Iris pigment epithelial cell (primary cell): ENCODE measurements around the gene NECTIN2.

ENCODE experiments used
- DNase-seq: peaks from one replicate; pipeline ENCODE4 v3.0.0-alpha.2; 2011; ENCODE audit warnings: low read depth

The NECTIN2 gene

GRCh38 chr19:44845612-44846454 lies at the start of gene NECTIN2:
Gene NECTIN2, plus strand, starts transcription at chr19:44846297. Its CDS starts 229 bp downstream, at chr19:44846526.
- peak; percentile 97 for DNase-seq

- DNase-seq = peak; percentile 40
Measured at GRCh38 chr19:44796701-44797115, 49.4 kb upstream of the NECTIN2 start.

- DNase-seq = no peak
Measured at GRCh38 chr19:44799627-44800346, 46.3 kb upstream of the NECTIN2 start.

GRCh38 chr19:44800461-44800860 lies 45.6 kb upstream of the NECTIN2 start:
- DNase-seq = peak; percentile 60

- no peak for DNase-seq
Measured at GRCh38 chr19:44803442-44804428, 42.4 kb upstream of the NECTIN2 start.

GRCh38 chr19:44806291-44806690 lies 39.8 kb upstream of the NECTIN2 start:
- DNase-seq = no peak

- DNase-seq = no peak
Measured at GRCh38 chr19:44807162-44807561, 38.9 kb upstream of the NECTIN2 start.

- DNase-seq = no peak
Measured at GRCh38 chr19:44807652-44808462, 38.2 kb upstream of the NECTIN2 start.

- peak; percentile 50 for DNase-seq
Measured at GRCh38 chr19:44808463-44809371, 37.4 kb upstream of the NECTIN2 start, which contains the start of gene BCAM. Gene BCAM, plus strand, starts transcription at chr19:44809103. Its CDS starts 22 bp downstream, at chr19:44809125.

- no peak for DNase-seq
Measured at GRCh38 chr19:44809577-44810233, 36.4 kb upstream of the NECTIN2 start.

GRCh38 chr19:44810234-44811121 lies 35.6 kb upstream of the NECTIN2 start:
- no peak for DNase-seq

GRCh38 chr19:44811122-44811419 lies 35.0 kb upstream of the NECTIN2 start:
- DNase-seq = no peak

GRCh38 chr19:44812142-44812718 lies 33.9 kb upstream of the NECTIN2 start:
- no peak for DNase-seq

GRCh38 chr19:44813070-44813840 lies 32.8 kb upstream of the NECTIN2 start:
- no peak for DNase-seq

GRCh38 chr19:44813841-44814470 lies 32.1 kb upstream of the NECTIN2 start:
- no peak for DNase-seq

- DNase-seq = no peak
Measured at GRCh38 chr19:44814517-44814916, 31.6 kb upstream of the NECTIN2 start.

GRCh38 chr19:44816301-44816700 lies 29.8 kb upstream of the NECTIN2 start:
- DNase-seq = no peak
